Measurements from ENCODE around the gene TPO.
"Not testable (repeated sequence)": the region's sequence is repeated elsewhere in the genome, so short reads cannot be mapped to it uniquely, and the experiment has no call there.

Gene TPO

DNA sequence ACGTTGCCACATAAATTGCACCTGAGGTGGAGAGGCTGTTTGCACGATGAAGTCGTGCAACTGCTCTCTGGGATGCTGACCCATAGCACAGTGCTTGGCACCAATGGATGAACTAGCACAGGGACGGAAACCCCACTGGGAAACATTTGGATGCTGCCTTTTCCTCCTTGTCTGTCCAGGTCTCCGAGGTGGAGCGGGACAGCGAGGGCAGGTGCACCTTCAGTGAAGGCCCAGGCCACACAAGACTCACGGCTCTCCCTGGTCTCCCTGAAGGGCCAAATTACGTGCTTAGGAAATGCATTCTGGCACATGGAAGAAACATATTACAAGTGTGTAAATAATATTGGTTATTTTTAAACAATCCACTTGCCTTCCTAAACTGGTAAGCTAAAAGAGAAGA lies 70.3 kb downstream of the TPO start:
- DNase-seq (ENCODE audit: low read depth in 2 of 2), result no peak

DNA sequence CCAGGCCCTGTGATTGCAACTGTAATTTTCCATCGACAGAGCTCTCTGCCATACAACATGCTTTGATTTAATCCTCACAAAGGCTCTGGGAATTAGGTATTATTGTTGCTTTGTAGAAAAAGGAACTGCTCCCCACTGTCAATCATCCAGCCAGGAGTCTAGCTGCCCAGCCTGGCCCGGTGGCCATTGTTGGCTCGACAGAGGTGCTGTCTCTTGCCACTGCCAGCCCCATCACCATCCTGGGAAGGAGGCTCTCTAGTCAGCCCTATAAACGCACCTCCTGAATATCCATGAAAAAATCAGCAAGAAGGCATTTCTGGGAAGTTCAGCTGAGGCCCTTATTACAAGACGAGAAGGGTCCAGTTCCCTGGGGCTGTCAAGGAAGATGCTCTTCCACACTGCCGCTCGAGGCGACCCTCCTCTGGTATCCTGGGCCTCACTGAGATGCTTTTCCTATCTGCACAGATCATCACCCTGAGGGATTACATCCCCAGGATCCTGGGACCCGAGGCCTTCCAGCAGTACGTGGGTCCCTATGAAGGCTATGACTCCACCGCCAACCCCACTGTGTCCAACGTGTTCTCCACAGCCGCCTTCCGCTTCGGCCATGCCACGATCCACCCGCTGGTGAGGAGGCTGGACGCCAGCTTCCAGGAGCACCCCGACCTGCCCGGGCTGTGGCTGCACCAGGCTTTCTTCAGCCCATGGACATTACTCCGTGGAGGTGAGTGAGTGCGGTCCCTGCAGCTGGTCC lies 71.0 kb downstream of the TPO start:
- DNase-seq (ENCODE audit: low read depth in 2 of 2), result no peak

DNA sequence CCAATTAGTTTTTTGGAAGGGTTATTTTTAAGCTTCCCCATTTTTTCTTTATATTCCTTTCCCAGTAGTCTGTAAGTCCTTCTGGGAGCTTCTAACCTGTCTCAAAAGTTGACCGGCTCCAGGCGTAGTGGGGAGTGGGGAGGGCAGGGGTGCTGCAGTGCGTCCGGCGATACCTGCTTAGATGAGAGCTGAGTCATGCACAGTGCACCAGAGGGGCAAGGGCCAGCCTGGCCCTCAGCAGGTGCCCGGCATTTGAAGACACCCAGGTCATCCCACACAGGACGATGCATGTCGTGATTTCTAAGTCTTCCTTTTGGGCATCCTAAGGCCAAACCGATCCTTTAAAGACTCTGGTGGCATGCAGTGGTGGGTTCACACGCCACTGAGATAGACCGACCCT lies 73.4 kb downstream of the TPO start:
- no peak for DNase-seq (ENCODE audit: low read depth in 2 of 2)

DNA sequence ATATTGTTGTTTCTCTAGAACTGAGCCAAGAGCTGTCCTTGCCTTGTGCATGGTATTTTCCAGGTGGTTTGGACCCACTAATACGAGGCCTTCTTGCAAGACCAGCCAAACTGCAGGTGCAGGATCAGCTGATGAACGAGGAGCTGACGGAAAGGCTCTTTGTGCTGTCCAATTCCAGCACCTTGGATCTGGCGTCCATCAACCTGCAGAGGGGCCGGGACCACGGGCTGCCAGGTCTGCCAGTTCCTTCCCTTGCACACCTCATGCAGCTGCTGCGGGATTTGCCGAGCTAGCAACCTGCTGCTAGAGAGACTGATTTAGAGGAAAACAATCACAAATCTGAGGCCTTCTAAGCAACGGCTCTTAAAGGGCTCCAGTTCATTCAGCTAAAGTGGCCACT lies 74.5 kb downstream of the TPO start:
- DNase-seq (ENCODE audit: low read depth in 2 of 2), result no peak

DNA sequence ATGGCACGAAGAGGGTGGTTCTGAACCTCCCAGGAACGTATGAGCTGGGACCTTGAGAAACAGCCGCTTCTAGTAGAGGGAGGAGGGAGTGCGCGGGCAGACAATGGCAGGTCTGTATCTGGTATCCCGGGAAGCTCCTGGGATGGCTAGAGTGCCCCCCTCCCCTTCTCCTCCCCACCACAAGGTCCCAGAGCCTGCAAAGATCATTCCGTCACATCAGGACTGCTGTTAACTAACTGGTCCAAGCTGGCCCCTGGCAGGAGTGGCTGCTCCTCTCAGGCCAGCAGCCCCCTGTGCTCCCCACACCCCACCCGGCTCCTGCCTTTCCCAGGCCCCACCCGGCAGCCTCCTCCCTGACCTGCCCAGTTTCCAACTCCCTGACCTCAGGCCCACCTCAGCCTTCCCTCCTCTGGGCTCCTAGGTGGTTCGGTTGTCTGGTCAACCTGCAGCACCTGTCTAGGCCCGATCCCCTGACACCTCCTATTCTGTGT lies 75.0 kb downstream of the TPO start:
- no peak for DNase-seq (ENCODE audit: low read depth in 2 of 2)

DNA sequence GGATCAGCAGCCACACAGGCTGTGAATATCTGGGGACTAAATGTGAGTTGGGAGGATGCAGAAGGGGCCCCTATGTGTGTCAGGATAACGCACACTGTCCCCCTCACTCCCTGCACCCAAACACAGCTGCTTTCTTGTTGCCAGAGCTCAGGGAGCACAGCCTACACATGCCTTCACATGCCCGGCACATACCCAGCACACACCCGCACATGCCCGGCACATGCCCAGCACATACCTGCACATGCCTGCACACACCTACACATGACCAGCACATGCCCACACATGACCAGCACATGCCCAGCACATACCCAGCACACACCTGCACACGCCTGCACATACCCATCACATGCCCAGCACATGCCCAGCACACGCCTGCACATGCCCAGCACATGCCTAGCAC lies 75.6 kb downstream of the TPO start:
- DNase-seq (ENCODE audit: low read depth in 2 of 2), result no peak

DNA sequence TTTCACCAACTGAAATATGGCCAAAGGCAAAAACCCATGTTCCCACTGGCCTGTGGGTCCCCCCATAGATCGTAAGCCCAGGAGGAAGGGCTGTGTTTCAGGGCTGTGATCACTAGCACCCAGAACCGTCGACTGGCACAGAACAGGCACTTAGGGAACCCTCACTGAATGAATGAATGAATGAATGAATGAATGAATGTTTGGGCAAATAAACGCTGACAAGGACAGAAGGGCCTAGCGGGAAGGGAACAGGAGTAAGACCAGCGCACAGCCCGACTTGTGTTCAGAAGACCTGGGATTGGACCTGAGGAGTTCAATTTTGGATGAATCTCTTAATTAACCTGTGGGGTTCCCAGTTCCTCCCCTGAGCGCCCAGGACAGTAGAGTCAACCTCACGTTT lies 76.2 kb downstream of the TPO start:
- DNase-seq (ENCODE audit: low read depth in 2 of 2), result no peak

DNA sequence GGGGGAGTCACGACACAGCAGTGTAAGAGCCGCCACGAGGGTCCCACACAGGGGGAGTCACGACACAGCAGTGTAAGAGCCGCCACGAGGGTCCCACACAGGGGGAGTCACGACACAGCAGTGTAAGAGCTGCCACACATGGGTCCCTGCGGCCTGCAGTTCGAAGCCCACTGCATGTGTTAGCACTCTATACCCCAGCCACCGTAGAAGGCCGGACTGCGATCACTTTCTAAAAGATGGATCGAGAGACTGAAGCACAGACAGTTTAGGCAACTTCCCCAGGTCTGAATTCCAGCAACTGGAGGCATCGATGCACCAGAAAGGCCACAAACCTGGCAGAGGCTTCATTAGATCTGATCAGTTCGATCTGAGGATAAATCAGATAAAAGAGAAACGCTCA lies 77.1 kb downstream of the TPO start:
- not testable (repeated sequence) for DNase-seq (ENCODE audit: low read depth in 2 of 2)

DNA sequence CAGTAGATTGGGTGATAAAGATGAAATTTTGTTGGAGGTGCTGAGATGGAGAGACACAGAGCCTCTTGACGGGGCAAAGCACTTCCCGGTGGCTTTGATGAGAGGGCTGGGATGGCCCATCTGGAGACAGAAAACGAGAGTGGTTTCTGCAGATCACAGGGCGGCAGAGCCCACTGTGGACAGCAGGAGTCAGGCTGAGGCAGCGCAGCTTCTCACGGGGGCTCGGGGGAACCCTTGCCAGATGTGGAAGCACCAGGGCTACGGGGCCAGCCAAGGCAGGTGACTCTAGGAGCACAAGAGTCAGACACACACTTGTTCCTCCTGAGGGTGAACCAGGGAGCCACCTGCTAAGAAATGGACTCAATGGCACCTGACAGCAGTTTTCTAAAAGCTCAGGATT lies 78.5 kb downstream of the TPO start:
- no peak for DNase-seq (ENCODE audit: low read depth in 2 of 2)

DNA sequence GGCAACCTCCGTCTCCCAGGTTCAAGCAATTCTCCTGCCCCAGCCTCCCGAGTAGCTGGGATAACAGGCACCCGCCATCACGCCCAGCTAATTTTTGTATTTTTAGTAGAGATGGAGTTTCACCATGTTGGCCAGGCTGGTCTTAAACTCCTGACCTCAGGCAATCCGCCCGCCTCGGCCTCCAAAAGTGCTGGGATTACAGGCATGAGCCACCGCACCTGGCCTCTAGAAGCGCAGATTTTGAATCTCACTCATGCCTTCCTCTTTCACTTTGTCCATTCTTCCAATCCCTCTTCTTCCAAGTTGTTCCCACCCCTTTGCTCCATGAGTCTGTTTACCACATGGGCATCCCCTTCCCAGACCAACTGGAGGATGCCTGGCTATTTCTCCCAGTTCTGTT lies 79.0 kb downstream of the TPO start:
- not testable (repeated sequence) for DNase-seq (ENCODE audit: low read depth in 2 of 2)

DNA sequence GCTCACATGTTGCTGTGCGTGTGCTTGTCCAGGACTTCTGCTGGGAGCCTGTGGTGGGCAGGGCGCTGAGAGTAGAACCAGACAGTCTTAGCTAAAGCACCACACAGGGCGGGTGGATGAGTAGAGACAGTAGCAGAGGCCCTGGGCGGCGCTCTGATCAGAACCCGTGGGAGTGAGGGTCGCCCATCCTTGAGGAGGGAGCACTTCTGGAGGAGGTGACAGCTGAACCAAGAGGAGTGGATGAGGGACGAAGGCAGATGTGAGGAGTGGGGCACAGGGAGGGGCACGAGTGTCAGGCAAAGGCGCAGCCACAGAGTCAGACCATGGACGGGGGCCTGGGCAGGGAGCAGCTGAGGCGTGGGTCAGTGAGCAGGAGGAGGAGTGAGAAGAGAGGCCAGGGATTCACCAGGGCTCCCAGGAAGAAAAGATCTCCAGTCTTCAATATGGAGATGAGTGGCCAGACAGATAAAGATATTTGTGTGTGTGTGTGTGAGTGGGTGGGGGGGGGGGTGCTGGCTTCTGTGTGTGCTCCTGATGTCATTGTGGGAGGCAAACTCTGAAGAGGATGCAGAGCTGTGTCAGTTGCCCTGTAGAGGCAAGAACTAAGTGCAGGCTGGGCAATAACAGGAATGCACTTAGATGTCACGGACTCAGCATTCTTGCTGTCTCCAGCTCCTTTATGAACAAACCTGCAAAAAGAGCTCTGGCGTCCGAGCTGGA lies 79.6 kb downstream of the TPO start:
- DNase-seq (ENCODE audit: low read depth in 2 of 2), result no peak

DNA sequence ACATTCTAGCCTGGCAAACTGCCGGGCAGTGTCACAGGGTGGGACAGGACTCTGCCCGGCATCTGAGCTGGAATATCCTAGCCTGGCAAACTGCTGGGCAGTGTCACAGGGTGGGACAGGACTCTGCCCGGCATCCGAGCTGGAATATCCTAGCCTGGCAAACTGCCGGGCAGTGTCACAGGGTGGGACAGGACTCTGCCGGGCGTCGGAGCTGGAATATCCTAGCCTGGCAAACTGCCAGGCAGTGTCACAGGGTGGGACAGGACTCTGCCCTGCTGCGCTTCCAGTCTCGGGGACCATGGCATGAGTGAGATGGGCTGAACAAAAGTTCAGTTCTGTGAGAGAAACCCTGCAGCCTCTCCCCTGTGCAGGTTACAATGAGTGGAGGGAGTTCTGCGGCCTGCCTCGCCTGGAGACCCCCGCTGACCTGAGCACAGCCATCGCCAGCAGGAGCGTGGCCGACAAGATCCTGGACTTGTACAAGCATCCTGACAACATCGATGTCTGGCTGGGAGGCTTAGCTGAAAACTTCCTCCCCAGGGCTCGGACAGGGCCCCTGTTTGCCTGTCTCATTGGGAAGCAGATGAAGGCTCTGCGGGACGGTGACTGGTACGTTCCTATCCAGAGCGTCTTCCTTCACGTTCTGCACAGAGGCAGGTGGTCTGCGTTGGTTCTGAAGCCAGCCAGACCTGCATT lies 80.3 kb downstream of the TPO start:
- no peak for DNase-seq (ENCODE audit: low read depth in 2 of 2)

DNA sequence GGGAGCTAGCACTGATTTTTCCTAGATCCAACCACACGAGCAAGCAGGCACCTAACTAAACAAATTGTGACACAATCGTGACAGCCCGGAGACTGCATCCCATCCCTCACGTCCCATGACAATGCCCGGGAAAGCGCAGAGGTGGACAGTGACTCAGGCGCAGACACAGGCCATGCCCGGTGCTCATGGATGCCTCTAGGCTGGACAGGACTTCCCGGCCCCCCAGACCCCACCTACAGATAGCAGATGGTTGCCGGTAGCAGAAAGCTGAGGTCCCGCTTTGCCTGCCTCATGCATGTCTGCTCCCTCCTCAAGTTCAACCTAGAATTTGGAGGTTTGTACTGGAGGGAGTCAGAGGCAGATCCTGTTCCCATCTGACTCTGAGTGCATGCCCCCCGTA lies 81.0 kb downstream of the TPO start:
- no peak for DNase-seq (ENCODE audit: low read depth in 2 of 2)

DNA sequence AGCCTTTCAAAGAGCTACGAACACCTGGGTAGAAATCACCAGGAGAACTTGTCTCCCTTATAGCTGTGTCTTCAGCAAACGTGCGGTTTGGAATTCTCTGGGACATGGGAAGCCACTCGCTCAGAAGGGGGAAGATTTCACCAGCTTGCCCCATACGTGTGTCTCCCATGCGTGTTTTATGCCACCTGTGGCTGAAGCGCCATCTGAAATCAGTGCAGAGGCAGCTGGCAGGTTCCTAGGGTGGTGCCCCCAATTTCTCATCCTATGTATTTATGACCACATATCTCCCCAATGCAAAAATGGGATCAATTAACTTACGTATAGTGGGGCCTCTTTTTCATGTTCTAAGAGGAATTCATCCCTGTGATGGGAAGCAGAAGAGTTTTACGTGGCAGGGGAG lies 81.6 kb downstream of the TPO start:
- DNase-seq (ENCODE audit: low read depth in 2 of 2), result no peak

DNA sequence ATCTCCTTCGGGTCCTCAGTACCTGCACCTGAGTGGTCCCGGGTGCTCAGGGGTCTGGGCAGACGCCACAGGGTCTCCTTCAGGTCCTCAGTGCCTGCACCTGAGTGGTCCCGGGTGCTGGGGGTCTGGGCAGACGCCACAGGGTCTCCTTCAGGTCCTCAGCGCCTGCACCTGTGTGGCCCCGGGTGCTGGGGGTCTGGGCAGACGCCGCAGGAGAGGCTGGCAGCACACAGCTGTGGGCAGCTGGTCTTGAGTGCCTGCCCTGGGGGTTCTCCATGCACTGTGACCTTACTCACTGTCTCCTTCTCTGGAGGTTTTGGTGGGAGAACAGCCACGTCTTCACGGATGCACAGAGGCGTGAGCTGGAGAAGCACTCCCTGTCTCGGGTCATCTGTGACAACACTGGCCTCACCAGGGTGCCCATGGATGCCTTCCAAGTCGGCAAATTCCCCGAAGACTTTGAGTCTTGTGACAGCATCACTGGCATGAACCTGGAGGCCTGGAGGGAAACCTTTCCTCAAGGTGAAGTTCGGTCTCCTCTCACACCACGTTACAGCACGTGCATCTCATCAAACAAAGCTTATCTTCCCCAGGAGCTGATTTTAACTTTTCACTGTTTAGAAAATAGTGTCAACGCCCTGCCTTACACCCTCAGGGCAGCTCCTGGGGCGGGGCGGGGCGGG lies 82.6 kb downstream of the TPO start:
- DNase-seq (ENCODE audit: low read depth in 2 of 2), result no peak

DNA sequence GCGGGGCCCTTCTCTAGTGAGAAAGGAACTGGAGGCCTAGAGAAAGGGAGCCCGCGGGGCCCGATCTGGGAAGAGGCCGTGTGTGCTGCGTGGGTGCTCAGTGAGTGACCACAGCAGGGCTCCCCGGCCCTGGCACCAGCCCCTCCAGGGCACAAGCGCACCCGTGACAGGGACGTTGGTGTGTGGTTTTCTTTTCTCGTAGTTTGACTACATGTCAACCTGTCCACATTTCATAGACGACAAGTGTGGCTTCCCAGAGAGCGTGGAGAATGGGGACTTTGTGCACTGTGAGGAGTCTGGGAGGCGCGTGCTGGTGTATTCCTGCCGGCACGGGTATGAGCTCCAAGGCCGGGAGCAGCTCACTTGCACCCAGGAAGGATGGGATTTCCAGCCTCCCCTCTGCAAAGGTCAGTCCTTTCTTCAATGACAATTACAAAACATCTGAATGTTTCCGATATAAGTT lies 83.1 kb downstream of the TPO start:
- DNase-seq (ENCODE audit: low read depth in 2 of 2), result no peak

DNA sequence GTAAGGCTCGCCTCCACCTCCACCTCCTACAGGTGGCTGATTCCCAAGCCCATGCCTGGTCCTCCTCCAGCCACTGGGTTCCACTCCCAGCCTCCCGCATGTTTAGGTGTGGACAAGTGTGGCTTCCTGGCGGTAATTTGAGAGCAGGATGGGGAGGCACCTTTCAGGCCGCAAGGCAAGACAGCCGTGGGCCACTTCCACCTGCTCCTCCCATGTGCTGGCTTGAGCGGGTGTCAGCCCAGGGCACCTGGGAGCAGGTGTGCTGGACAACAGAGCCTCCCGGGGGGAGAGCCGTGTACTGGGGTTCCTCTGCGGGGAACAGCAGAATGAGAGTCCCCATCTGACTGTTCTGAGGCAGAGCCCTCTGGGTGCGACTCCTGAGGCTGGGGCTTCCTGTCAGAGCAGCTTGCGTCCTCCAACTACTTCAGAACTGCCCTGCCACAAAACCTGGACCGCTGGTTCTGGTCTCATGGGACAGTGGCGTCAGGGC lies 83.9 kb downstream of the TPO start:
- DNase-seq (ENCODE audit: low read depth in 2 of 2), result no peak

DNA sequence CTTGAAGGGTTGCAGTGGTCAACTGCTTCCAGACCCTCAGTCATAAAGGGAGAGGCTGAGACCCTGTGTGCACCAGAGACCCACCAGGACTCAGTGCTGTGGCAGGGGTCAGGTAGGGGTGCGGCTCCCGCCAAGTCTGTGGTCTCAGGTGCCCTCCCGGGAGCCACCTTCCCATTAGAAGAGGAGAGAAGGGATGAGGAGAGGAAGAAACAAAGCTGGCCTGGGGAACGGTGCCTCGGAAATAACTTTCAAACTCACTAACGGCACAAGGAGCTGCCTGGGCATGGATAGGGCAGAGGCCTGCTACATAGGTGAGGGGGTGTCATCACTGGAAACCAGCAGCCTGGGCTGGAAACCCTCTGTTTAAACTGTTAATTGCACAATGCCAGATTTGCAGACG lies 84.9 kb downstream of the TPO start:
- DNase-seq (ENCODE audit: low read depth in 2 of 2), result no peak

DNA sequence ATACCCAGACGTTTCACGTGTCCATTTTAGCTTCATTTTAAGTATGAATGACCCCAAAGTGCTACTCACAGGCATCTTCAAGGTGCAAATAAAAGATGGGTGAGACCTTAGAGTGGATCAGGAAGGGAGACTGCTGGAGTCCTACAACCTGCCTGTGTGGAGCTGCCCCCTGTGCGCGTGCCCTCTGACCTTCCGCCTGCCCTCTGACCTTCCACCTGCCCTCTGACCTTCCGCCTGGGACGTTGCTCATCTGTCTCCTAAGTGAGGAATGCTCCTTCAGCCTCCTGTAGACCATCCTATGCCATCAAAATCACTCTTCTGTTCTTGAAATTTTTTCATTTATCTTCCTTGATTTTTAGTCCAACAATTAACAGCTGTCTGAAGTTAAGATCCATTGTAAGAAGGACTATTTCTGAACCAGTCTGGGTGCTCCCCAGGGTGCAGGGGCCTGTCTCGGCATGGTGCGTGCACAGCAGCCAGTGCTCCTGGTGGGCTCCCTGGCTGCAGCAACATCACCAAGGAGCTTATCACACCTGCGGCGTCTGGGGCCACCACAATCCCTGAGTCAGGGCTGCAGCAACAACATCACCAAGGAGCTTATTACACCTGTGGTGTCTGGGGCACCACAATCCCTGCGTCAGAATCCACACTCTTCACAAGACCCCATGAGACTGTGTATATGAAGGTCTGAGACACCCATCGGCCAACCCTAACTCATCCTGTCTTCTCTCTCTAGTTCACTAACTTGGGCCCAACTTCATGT lies 86.0 kb downstream of the TPO start:
- no peak for DNase-seq (ENCODE audit: low read depth in 2 of 2)

DNA sequence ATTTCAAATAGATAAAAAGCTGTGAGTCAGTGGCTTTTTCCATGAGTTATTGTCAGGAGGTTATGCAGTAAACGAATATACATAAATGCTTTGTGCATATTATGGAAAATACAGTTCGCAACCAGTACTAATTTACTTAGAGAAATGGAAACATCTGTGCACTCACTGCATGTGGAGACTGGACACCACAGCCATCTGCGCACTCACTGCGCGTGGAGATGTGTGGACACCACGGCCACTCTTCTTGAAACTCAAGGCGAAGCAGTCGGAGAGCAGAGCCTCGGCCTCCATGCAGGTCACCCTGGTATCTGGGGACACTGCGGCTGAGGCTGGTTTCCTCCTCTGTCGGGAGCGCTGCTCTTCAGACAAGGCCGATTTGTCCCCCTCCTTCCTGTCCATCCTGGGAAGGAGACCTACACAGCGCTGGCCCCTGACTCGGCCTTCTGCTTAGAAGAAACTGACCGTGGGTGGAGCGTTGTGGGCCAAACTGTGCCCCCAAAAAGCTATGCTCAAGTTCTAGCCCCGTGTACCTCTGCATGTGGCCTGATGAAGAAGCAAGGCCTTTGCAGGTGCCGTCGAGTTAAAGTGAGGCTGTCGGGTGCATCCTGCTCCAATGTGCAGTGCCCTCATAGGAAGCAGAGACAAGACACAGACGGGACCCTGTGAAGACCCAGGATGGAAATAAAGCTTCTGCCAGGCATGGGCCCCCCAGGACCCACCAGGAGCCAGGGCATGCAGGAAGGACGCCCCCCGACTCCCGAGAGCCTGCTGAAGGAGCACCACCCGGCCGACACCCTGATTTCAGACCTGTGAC lies 88.0 kb downstream of the TPO start:
- no peak for DNase-seq (ENCODE audit: low read depth in 2 of 2)
